Loucy (cell line): ENCODE data around the gene SEMA6A.

Experiments
- CTCF ChIP-seq: fragments of 200-600 bp; sonication (generic); conservative IDR thresholded peaks from 2 replicates; pipeline ENCODE4 v1.5.1; 2014; ENCODE audit warnings: mild to moderate bottlenecking, antibody characterized with exemption, low read length
- EZH2phosphoT487 ChIP-seq: fragments of 200-600 bp; IDR thresholded peaks from 2 replicates; pipeline ENCODE4 v1.6.1; 2018; ENCODE audit warnings: antibody characterized with exemption, mild to moderate bottlenecking, moderate library complexity, borderline replicate concordance

- TF ChIP-seq CTCF, result no peak
- no peak for TF ChIP-seq EZH2phosphoT487
These were observed 42.3 kb upstream of the SEMA6A start for GRCh38 chr5:116616876-116617275.
